NCI-H128 (cell line): ENCODE data around the gene CEBPZOS.
"Not testable (repeated sequence)": the region's sequence is repeated elsewhere in the genome, so short reads cannot be mapped to it uniquely, and the experiment has no call there.

ENCODE experiments used
- DNase-seq: peaks from one replicate; lab custom pipeline; 2025; ENCODE audit not compliant: unreplicated experiment; lab: John Stamatoyannopoulos, UW

The CEBPZOS gene

GRCh38 chr2:37190290-37190689, 6.0 kb upstream of the CEBPZOS start:
- DNase-seq = no peak

GRCh38 chr2:37191253-37191652, 5.0 kb upstream of the CEBPZOS start:
- no peak for DNase-seq

GRCh38 chr2:37191747-37192146, 4.5 kb upstream of the CEBPZOS start:
- no peak for DNase-seq

GRCh38 chr2:37192551-37192950, 3.7 kb upstream of the CEBPZOS start:
- no peak for DNase-seq

GRCh38 chr2:37195862-37196319, 405 bp upstream of the CEBPZOS start:
- not testable (repeated sequence) for DNase-seq

GRCh38 chr2:37198681-37199065, 2.4 kb downstream of the CEBPZOS start:
- no peak for DNase-seq

GRCh38 chr2:37201208-37201607, 4.9 kb downstream of the CEBPZOS start:
- no peak for DNase-seq

GRCh38 chr2:37201766-37202165, 5.5 kb downstream of the CEBPZOS start:
- no peak for DNase-seq

GRCh38 chr2:37203708-37204107, 7.4 kb downstream of the CEBPZOS start:
- DNase-seq = no peak

- DNase-seq = not testable (repeated sequence)
Observed at GRCh38 chr2:37205071-37205661, 8.9 kb downstream of the CEBPZOS start.

- DNase-seq = no peak
Observed at GRCh38 chr2:37205689-37206341, 9.5 kb downstream of the CEBPZOS start.

- not testable (repeated sequence) for DNase-seq
Observed at GRCh38 chr2:37206760-37207159, 10.5 kb downstream of the CEBPZOS start.

- no peak for DNase-seq
Observed at GRCh38 chr2:37211212-37211611, 14.9 kb downstream of the CEBPZOS start.

- no peak for DNase-seq
Observed at GRCh38 chr2:37211939-37212338, 15.6 kb downstream of the CEBPZOS start.

- DNase-seq = no peak
Observed at GRCh38 chr2:37215250-37215649, 19.0 kb downstream of the CEBPZOS start.

- DNase-seq = no peak
Observed at GRCh38 chr2:37219046-37219445, 22.8 kb downstream of the CEBPZOS start.

GRCh38 chr2:37223131-37223530, 26.8 kb downstream of the CEBPZOS start:
- no peak for DNase-seq

- DNase-seq = no peak
Observed at GRCh38 chr2:37224063-37224462, 27.8 kb downstream of the CEBPZOS start.

- DNase-seq = not testable (repeated sequence)
Observed at GRCh38 chr2:37225129-37225528, 28.8 kb downstream of the CEBPZOS start.

GRCh38 chr2:37226863-37227262, 30.6 kb downstream of the CEBPZOS start:
- no peak for DNase-seq

GRCh38 chr2:37228788-37229187, 32.5 kb downstream of the CEBPZOS start:
- DNase-seq = no peak

- no peak for DNase-seq
Observed at GRCh38 chr2:37230581-37230980, 34.3 kb downstream of the CEBPZOS start.
